Esophagus muscularis mucosa (tissue), 4 donors: ENCODE results near the gene APLF. TPM values are rescaled to one million over a fixed set of nuclear protein-coding genes. Genes with fewer than 3 reads are reported as not detected.
"Not testable (repeated sequence)": the region's sequence is repeated elsewhere in the genome, so short reads cannot be mapped to it uniquely, and the experiment has no call there.

Experiments
- DNase-seq: peaks from one replicate; pipeline ENCODE4 v3.0.0-alpha.2; 2017; ENCODE audit errors: extremely low spot score
- H3K27ac ChIP-seq, 4 donors: fragments of 200-600 bp; sonication (generic); replicated peaks in 1 of 4; 1 replicate in 3 of 4; 2 replicates in 1 of 4; pipeline ENCODE4 v1.5.1; 2016 to 2019; ENCODE audit warnings: mild to moderate bottlenecking in 1 of 4
- H3K27me3 ChIP-seq, 4 donors: fragments of 200-600 bp; sonication (generic); one replicate each; pipeline versions ENCODE4 v1.5.1 to v1.6.0; 2016 to 2019
- H3K36me3 ChIP-seq, 4 donors: fragments of 200-600 bp; sonication (generic); one replicate each; pipeline ENCODE4 v1.5.1; 2016 to 2019
- H3K4me1 ChIP-seq, 4 donors: fragments of 200-600 bp; sonication (generic); one replicate each; pipeline ENCODE4 v1.5.1; 2016 to 2019
- H3K4me3 ChIP-seq, 4 donors: fragments of 200-600 bp; sonication (generic); 1 replicate in 2 of 4; 2 replicates in 2 of 4; pipeline ENCODE4 v1.5.1; 2016 to 2019; ENCODE audit warnings: mild to moderate bottlenecking in 4 of 4, moderate library complexity in 1 of 4
- H3K9me3 ChIP-seq, 4 donors: fragments of 200-600 bp; sonication (generic); 1 replicate in 3 of 4; 2 replicates in 1 of 4; pipeline ENCODE4 v1.5.1; 2016 to 2019
- CTCF ChIP-seq, 3 experiments: fragments of 200-600 bp in 2 of 3; fragments of 450-650 bp in 1 of 3; sonication (generic) in 2 of 3; IDR thresholded peaks; one replicate each; pipeline ENCODE4 v1.5.1; 2017 to 2019; ENCODE audit warnings: antibody characterized with exemption in 3 of 3, mild to moderate bottlenecking in 2 of 3, moderate library complexity in 1 of 3
- EP300 ChIP-seq: sonication (generic); formaldehyde crosslinking; IDR thresholded peaks from one replicate; pipeline ENCODE4 v1.6.1; 2017; ENCODE audit warnings: antibody characterized with exemption
- POLR2A ChIP-seq: fragments of 450-650 bp; IDR thresholded peaks from one replicate; pipeline ENCODE4 v1.6.1; 2017; ENCODE audit warnings: antibody characterized with exemption, moderate library complexity, mild to moderate bottlenecking, low read depth
- POLR2AphosphoS5 ChIP-seq, 2 donors: sonication (generic); formaldehyde crosslinking; IDR thresholded peaks; one replicate each; pipeline ENCODE4 v1.6.1; 2017; ENCODE audit warnings: antibody characterized with exemption in 2 of 2
- WGBS: methylation state at CpG from one replicate; pipeline ENCODE4 v1.1.5; 2018; 5-methylcytosine and 5-hydroxymethylcytosine counted together
- intact Hi-C: fragments of 100-400 bp; cut with DNase I; formaldehyde crosslinking; loops from one replicate; pipeline ENCODE4 v1.15.1; 2023
- total RNA-seq, 4 donors: library from RNA; depleted of rRNA; stranded (reverse); fragments of >200 nt; gene quantifications; one replicate each; pipeline versions ENCODE4 v1.1.0 to v1.2.1, GENCODE V29; 2016

The APLF gene
- total RNA-seq, 4 donors from 2014 or later = 7.6 to 12.1 (median 10.9) TPM

GRCh38 chr2:68565858-68566257 is 98.5 kb downstream of the APLF start:
- Histone ChIP-seq H3K9me3 (no peaks in the 10 kb centered on the region), H3K27me3 (no peaks in the 10 kb centered on the region), H3K27ac (no peak overlapping the region), H3K4me3 (no peak overlapping the region), H3K4me1 (no peaks in the 10 kb centered on the region), H3K36me3 (peaks cover 0 to 7% (median 0%) of the 10 kb centered on the region in 4 donors)
- TF ChIP-seq POLR2A = no peak
- no peak for TF ChIP-seq EP300
- no peak for TF ChIP-seq POLR2AphosphoS5 (IDR thresholded peaks at IDR 0.05)
- TF ChIP-seq CTCF (IDR thresholded peaks at IDR 0.05) = no peak
- intact Hi-C loops = no loop called here
- 62% methylated on average over 4 of the region's 4 CpGs for WGBS
- DNase-seq = no peak

GRCh38 chr2:68566362-68566761 is 99.0 kb downstream of the APLF start:
- TF ChIP-seq EP300 (no peak), POLR2A (no peak), POLR2AphosphoS5 (IDR thresholded peaks at IDR 0.05) (no peak), CTCF (IDR thresholded peaks at IDR 0.05) (no peak)
- H3K4me3 ChIP-seq = no peak overlapping the region
- no peak for DNase-seq
- no peak overlapping the region for H3K27ac ChIP-seq
- intact Hi-C loops = no loop called here
- H3K27me3 ChIP-seq = no peaks in the 10 kb centered on the region
- WGBS = 70% methylated on average over 3 of the region's 3 CpGs
- peaks cover 0 to 7% (median 0%) of the 10 kb centered on the region in 4 donors for H3K36me3 ChIP-seq
- H3K4me1 ChIP-seq = no peaks in the 10 kb centered on the region
- no peaks in the 10 kb centered on the region for H3K9me3 ChIP-seq

- peaks cover 0 to 7% (median 0%) of the 10 kb centered on the region in 4 donors for H3K36me3 ChIP-seq
- TF ChIP-seq CTCF (IDR thresholded peaks at IDR 0.05) (no peak), POLR2AphosphoS5 (IDR thresholded peaks at IDR 0.05) (no peak), EP300 (no peak), POLR2A (no peak)
- H3K27ac ChIP-seq = no peak overlapping the region
- DNase-seq = no peak
- H3K9me3 ChIP-seq = no peaks in the 10 kb centered on the region
- H3K27me3 ChIP-seq = no peaks in the 10 kb centered on the region
- WGBS = 97% methylated on average over 1 of the region's 1 CpG
- intact Hi-C loops = no loop called here
- no peaks in the 10 kb centered on the region for H3K4me1 ChIP-seq
- H3K4me3 ChIP-seq = no peak overlapping the region
These were observed 100.7 kb downstream of the APLF start for GRCh38 chr2:68568116-68568515.

- intact Hi-C loops = no loop called here
- H3K4me3 ChIP-seq = no peak overlapping the region
- H3K4me1 ChIP-seq = no peaks in the 10 kb centered on the region
- no peaks in the 10 kb centered on the region for H3K9me3 ChIP-seq
- H3K27ac ChIP-seq = no peak overlapping the region
- 96% methylated on average over 1 of the region's 1 CpG for WGBS
- no peaks in the 10 kb centered on the region for H3K27me3 ChIP-seq
- TF ChIP-seq POLR2A (no peak), CTCF (IDR thresholded peaks at IDR 0.05) (no peak), EP300 (no peak), POLR2AphosphoS5 (IDR thresholded peaks at IDR 0.05) (no peak)
- H3K36me3 ChIP-seq = peaks cover 0 to 7% (median 0%) of the 10 kb centered on the region in 4 donors
- no peak for DNase-seq
These were observed 102.2 kb downstream of the APLF start for GRCh38 chr2:68569604-68570003.

GRCh38 chr2:68570434-68570833 is 103.0 kb downstream of the APLF start:
- WGBS = 99% methylated on average over 4 of the region's 4 CpGs

More at GRCh38 chr2:68570434-68570833, 103.0 kb downstream of the APLF start:
- H3K27me3 ChIP-seq, H3K36me3 ChIP-seq, H3K4me1 ChIP-seq, H3K9me3 ChIP-seq, H3K4me3 ChIP-seq, DNase-seq, H3K27ac ChIP-seq, intact Hi-C loops: not testable (repeated sequence)
